MCF 10A (cell line): ENCODE data around the gene TYMS. TPM values are rescaled to one million over a fixed set of nuclear protein-coding genes. Genes with fewer than 3 reads are reported as not detected.

ENCODE experiments used
- Bru-seq: library from RNA; stranded (reverse); fragments of 400-500 nt; gene quantifications from one replicate; lab custom pipeline; 2021; lab: Mats Ljungman, UMichigan
- BruChase-seq, 2 experiments: library from RNA; stranded (reverse); fragments of 400-500 nt; gene quantifications; one replicate each; lab custom pipeline; 2021; lab: Mats Ljungman, UMichigan
- BruUV-seq: library from RNA; stranded (reverse); fragments of 400-500 nt; replicated peaks from 2 replicates; lab custom pipeline; 2021; lab: Mats Ljungman, UMichigan
- CTCF ChIA-PET: fragments of 300-600 bp; sonication (Branson Sonifier 250); formaldehyde crosslinking; extraction: SDS; loops from one replicate; lab custom pipeline; 2021; ENCODE audit warnings: antibody characterized with exemption, inconsistent platforms; lab: Yijun Ruan, JAX
- POLR2A ChIA-PET: fragments of 300-600, 350-650 bp; sonication (Branson Sonifier 250); formaldehyde crosslinking; extraction: SDS; loops from one replicate; lab custom pipeline; 2020; ENCODE audit warnings: antibody characterized with exemption, inconsistent platforms; lab: Yijun Ruan, JAX
- DNase-seq: peaks from one replicate; pipeline ENCODE4 v3.0.0-alpha.2; 2018; ENCODE audit not compliant: unreplicated experiment
- H3K27ac Mint-ChIP-seq: one replicate; pipeline ENCODE4 v1.8.0; 2022; ENCODE audit warnings: mild to moderate bottlenecking, low read depth, mixed read lengths; ENCODE audit not compliant: unreplicated experiment
- H3K27me3 Mint-ChIP-seq: one replicate; pipeline ENCODE4 v1.8.0; 2022; ENCODE audit warnings: mixed read lengths; ENCODE audit not compliant: insufficient read depth, unreplicated experiment
- H3K36me3 Mint-ChIP-seq: one replicate; pipeline ENCODE4 v1.8.0; 2022; ENCODE audit warnings: mild to moderate bottlenecking, moderate library complexity, mixed read lengths; ENCODE audit not compliant: insufficient read depth, unreplicated experiment
- H3K4me1 Mint-ChIP-seq: one replicate; pipeline ENCODE4 v1.8.0; 2022; ENCODE audit warnings: mixed read lengths; ENCODE audit not compliant: insufficient read depth, unreplicated experiment
- H3K4me3 Mint-ChIP-seq: one replicate; pipeline ENCODE4 v1.8.0; 2022; ENCODE audit warnings: mild to moderate bottlenecking, moderate library complexity, mixed read lengths; ENCODE audit not compliant: unreplicated experiment
- H3K9me3 Mint-ChIP-seq: one replicate; pipeline ENCODE4 v1.8.0; 2022; ENCODE audit warnings: mixed read lengths; ENCODE audit not compliant: unreplicated experiment
- CTCF ChIP-seq: fragments of 200-600 bp; IDR thresholded peaks from one replicate; pipeline ENCODE4 v1.8.0; 2022; ENCODE audit warnings: antibody characterized with exemption, mild to moderate bottlenecking; ENCODE audit not compliant: unreplicated experiment
- intact Hi-C: fragments of 100-400 bp; cut with micrococcal nuclease; formaldehyde crosslinking; loops from 2 replicates; pipeline ENCODE4 v1.14.1; 2022
- long read RNA-seq: library from polyadenylated mRNA; stranded (forward); transcript quantifications from one replicate; pipeline ENCODE4 v2.0.0, GENCODE V29; 2022
- total RNA-seq: library from RNA; stranded (reverse); gene quantifications from 2 replicates; pipeline ENCODE4 v1.2.3, GENCODE V29; 2022

Gene TYMS
- 22.4 and 57.0 TPM in 2 replicates for total RNA-seq
- percentile 51 among the genes with signal in this experiment for Bru-seq, nascent RNA
- percentile 67 among the genes with signal in this experiment for BruChase-seq, experiment 1, labeled RNA remaining after a 6-hour chase
- BruChase-seq, experiment 2, labeled RNA remaining after a 2-hour chase = percentile 59 among the genes with signal in this experiment
- long read RNA-seq, transcript TYMS-203 (7 exons, 1,662 nt) = major isoform, 124 of 137 reads
- long read RNA-seq, partial matches to known transcripts = 5 of 137 reads
- long read RNA-seq, other reads (novel, unspliced or antisense) = 6 of 137 reads

GRCh38 chr18:657311-658000, at the start of gene TYMS:
Gene TYMS (plus strand): TSS chr18:657653. CDS start chr18:657743, 90 bp downstream.
- peaks cover 7% of the 10 kb centered on the region for H3K9me3 Mint-ChIP-seq
- no peaks in the 10 kb centered on the region for H3K27me3 Mint-ChIP-seq
- H3K27ac Mint-ChIP-seq = no peak within 1 kb of the TSS
- no peak for TF ChIP-seq CTCF
- H3K4me3 Mint-ChIP-seq = peak within 1 kb of the TSS; percentile 81
- peak; percentile 64 for DNase-seq
- H3K4me1 Mint-ChIP-seq = peaks cover 6% of the 10 kb centered on the region
- POLR2A ChIA-PET = interaction anchor here (0.6 to 2.7 kb wide), 19 partner anchors 8 to 390 kb away, joined by 3 to 20 read pairs (median 4); partner anchors contain the start of gene THOC1
- CTCF ChIA-PET = interaction anchor here (0.6 to 3.5 kb wide), 15 partner anchors 16 to 1727 kb away, joined by 3 to 11 read pairs (median 4); no protein-coding TSS in a partner anchor
- BruUV-seq = no TSS peak
- peaks cover 9% of the 10 kb centered on the region for H3K36me3 Mint-ChIP-seq
- intact Hi-C loops = loop anchor here (5.0 kb wide), 1 partner anchor 55 kb away; the partner anchor contains the start of gene ENOSF1

GRCh38 chr18:607930-608329, 49.5 kb upstream of the TYMS start:
- no peaks in the 10 kb centered on the region for H3K4me1 Mint-ChIP-seq
- no peak for DNase-seq
- ChIA-PET CTCF (interaction anchor here (0.7 to 2.5 kb wide), 4 partner anchors 8 to 315 kb away, joined by 3 to 21 read pairs (median 4); no protein-coding TSS in a partner anchor), POLR2A (no interaction called here)
- H3K9me3 Mint-ChIP-seq = no peaks in the 10 kb centered on the region
- peaks cover 3% of the 10 kb centered on the region for H3K27me3 Mint-ChIP-seq
- no peak for TF ChIP-seq CTCF
- intact Hi-C loops = no loop called here
- H3K27ac Mint-ChIP-seq = no peak overlapping the region
- BruUV-seq = no TSS peak
- no peaks in the 10 kb centered on the region for H3K36me3 Mint-ChIP-seq
- H3K4me3 Mint-ChIP-seq = no peak overlapping the region

DNA sequence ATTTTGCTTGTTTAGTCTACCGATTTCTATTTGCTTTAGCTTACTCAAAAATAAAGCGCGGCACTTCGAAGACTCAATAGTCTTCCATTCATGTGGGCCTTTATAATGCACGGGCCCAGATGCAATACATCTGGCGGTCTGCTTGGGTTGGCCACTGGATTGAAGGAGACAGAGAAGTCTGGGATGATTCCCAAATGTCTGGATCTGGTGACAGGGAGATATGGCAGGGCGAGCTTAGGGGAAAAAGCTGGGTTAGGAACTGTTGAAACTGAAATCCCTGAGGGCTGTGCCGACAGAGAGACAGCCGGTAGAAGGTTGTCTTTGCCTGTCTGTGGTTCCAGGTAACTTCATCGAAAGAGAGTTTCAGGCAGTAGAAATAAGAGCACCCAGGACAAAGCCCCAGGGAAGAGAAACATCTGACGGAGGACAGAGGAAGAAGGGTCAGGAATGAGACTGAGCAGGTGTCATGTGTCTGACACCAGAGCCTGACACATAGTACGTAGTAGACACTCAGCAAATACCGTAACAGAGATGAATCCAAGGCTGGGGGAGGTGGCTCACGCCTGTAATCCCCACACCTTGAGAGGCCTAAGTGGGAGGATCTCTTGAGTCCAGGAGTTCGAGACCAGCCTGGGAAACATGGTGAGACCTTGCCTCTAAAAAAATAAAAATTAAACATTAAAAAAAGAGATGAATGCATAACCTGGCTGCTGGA, 47.1 kb upstream of the TYMS start:
- H3K4me1 Mint-ChIP-seq = peaks cover 1% of the 10 kb centered on the region
- no peaks in the 10 kb centered on the region for H3K9me3 Mint-ChIP-seq
- no peak overlapping the region for H3K4me3 Mint-ChIP-seq
- H3K36me3 Mint-ChIP-seq = no peaks in the 10 kb centered on the region
- intact Hi-C loops = no loop called here
- no TSS peak for BruUV-seq
- CTCF ChIA-PET = interaction anchor here (0.6 to 1.0 kb wide), 2 partner anchors 8 to 229 kb away, joined by 4 to 5 read pairs; no protein-coding TSS in a partner anchor
- H3K27ac Mint-ChIP-seq = no peak overlapping the region
- no peak for TF ChIP-seq CTCF
- DNase-seq = no peak
- H3K27me3 Mint-ChIP-seq = no peaks in the 10 kb centered on the region
- POLR2A ChIA-PET = no interaction called here
